GM19025 (cell line): Measurements from ENCODE around the gene PDE7B.
"Not testable (repeated sequence)": the region's sequence is repeated elsewhere in the genome, so short reads cannot be mapped to it uniquely, and the experiment has no call there.

Experiments used
- ATAC-seq: cut with Tn5 transposase; IDR thresholded peaks from one replicate; pipeline ENCODE4 v1.9.1; 2021; ENCODE audit warnings: mild to moderate bottlenecking, low read depth, moderate library complexity; ENCODE audit not compliant: unreplicated experiment

The PDE7B gene

DNA sequence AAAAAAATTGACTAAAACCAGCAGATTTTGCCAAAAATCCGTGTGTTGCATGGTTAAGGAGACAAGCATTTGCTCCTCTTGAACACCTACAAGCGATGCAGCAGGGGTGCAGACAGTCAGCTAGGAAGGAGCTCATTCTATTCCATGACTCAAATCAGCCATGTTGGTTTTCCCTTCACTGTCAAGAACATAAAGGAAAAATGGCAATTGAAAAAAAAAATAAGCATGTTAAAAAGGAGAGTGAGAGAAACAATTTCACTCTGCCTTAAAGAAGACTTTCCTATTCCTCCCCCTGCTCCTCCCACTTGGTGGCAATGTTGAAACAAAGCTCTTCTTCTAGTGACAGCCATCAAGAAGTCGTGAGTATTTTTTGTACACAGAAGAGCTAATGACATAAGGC is 283.2 kb downstream of the PDE7B start:
- ATAC-seq: no peak

DNA sequence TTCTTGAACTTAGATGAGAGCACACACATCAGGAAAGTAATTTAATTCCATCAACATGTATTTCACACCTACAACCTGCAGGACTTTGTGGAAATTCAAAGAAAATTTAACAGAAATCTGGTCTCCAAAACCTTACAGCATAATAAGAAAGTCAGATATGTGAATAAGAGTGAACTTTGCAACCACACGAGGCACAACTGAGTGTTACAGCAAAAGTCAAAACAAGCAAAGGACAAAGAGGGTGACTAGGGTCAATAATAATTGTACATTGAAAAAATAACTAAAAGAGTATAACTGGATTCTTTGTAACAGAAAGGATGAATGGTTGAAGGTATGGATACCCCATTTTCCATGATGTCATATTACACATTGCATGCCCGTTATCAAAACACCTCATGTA is 284.8 kb downstream of the PDE7B start:
- no peak for ATAC-seq

DNA sequence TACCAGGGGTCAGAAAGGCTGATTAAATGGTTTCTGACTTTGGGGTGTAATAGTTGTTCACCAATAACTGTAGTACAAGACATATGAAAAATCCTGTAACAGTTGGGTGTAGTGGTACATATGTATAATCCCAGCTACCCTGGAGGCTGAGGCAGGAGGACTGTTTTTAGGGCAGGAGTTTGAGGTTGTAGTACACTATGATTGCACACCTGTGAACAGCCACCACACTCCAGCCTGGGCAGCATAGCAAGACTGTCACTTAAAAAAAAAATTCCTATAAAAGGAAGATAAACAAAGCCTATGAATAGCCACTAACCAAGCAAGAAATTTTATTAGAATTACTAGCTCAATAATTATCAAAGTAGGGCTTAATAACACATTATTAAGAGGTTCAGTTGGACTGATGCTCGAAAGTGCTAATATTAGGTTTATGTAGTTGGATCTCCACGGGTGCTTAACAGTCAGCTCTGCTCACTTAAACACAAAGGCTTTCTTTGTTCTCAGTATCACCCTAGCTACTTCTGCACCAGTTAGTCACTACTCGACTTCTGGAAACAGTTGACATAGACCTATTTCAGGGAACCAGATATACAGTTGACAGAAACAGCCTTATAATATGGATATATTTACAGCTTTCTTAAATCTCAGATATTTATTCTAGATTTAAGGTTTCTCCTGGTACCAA is 285.6 kb downstream of the PDE7B start:
- no peak for ATAC-seq

DNA sequence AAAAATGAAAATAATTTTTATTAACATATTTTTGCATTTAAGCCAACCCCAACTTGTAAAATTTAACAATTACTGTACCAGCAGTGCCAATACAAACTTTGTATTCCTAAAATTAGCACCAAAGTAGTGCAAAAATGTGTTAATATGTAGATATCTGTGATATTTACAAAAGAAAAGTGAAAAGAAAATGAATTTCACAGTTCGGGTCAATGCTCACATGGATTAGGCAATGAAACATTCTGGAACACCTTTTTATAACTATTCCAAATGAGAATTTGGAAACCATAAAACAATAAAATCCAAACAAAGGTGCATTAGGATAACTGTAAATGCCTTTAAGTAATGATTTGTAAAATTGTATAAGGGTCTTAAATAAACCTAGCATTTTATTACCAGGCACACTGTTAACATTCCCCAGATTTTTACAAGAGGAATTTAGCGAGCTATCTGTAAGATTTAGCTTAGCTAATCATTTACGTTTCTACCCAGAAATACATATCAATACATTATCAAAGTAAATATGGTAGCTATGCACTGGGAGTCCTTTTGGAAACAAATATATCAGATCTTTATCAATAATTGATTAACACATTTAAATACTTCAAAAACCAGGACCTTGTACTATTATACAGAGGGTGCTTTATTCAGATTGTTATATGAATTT is 286.4 kb downstream of the PDE7B start:
- ATAC-seq: no peak

DNA sequence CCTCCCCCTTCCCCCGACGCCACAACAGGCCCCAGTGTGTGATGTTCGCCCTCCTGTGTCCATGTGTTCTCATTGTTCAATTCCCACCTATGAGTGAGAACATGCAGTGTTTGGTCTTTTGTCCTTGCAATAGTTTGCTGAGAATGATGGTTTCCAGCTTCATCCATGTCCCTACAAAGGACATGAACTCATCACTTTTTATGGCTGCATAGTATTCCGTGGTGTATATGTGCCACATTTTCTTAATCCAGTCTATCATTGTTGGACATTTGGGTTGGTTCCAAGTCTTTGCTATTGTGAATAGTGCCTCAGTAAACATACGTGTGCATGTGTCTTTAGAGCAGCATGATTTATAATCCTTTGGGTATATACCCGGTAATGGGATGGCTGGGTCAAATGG is 287.6 kb downstream of the PDE7B start:
- ATAC-seq: not testable (repeated sequence)

DNA sequence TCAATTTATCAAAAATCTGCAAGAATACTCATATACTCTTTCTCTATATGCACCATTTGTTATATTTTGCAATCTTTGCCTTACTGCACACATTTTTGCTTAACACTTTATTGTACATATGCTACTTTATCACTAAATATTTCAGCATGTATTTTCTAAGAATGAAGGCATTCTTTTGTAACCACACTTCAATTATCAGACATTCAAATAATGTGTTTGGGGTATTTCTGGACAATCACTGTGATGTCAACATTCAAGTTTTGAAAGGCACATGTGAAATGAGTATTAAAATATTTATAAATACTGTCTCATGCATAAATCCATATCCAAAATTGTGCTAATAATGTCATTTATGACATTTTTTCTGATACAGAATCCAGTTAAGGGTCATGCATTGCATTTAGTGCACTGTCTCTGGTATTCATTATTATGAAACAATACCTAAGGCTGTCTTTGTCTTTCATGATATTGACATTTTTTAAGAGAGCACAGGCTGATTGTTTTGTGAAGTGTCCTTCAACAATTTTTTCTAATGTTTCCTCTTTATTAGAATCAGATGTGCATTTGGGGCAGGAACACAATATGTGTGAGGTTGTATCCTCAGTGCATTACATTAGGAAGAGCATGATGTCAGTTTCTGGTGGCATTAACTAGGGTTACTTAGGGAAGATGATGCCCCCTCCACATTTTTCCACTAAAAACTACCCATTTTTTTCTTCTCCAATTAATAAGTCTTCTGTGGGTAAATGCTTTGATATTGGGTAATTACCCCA is 292.9 kb downstream of the PDE7B start:
- no peak for ATAC-seq

DNA sequence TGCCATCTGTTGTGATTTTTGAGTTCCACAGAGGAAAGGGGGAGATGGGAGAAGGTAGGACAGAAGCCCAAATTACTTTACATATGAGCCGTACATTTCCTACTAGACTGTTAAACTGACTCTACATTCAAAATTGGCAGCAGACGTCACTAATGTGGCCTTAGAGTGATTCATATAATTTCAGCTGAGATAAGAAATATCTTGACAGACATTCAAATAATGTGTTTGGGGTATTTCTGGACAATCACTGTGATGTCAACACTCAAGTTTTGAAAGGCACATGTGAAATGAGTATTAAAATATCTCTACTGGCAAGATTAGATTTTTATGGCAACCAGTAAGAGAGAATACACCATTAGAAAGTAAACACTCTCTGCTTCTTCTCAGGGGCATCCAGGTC is 294.6 kb downstream of the PDE7B start:
- no peak for ATAC-seq

DNA sequence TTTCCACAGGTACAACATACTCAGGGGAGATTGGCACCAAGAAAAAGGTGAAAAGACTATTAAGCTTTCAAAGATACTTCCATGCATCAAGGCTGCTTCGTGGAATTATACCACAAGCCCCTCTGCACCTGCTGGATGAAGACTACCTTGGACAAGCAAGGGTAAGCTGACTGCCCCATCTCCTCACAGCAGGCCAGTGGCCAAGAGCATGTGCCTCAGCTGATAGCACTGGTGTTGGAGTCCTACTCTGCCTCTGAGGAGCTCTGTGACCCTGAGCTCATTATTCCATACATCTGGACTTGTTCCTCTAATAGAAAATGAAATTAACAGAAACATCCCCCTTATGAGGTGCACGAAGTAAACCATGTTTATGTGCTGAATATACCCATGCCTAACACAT is 295.8 kb downstream of the PDE7B start:
- ATAC-seq: no peak

DNA sequence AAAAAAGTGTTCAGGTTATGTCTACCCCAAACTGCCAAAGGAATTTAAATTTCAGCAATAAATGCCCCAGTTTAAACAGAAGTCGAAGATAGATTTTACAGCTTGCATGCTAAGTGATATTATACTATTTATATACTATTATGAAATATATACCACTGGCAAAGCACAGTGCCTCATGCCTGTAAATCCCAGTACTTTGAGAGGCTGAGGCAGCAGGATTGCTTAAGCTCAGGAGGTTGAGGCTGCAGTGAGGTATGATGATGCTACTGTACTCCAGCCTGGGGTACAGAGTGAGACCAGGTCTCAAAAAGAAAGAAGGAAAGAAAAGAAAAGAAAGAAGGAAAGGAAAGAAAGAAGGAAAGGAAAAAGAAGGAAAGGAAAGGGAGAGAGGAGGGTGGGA is 296.6 kb downstream of the PDE7B start:
- ATAC-seq: no peak

DNA sequence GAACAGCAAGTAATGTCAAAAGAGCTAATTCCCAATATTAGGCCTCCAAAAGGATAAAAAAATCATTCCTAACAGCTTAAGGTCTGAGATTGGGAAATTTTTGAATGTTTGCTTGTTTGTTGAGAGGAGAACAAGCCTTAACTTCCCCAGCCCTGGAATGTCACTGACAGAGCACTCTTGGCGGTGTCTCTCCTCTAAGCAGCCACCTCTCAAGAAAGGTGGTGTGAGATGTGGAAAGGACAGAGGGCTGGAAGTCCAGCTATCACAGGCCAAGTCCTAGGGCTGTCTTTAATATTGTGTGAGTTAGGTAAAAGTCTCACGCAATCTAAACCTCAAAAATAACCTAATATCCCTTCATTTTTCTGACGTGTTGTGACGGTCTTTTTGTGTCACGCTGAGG is 297.0 kb downstream of the PDE7B start:
- no peak for ATAC-seq

DNA sequence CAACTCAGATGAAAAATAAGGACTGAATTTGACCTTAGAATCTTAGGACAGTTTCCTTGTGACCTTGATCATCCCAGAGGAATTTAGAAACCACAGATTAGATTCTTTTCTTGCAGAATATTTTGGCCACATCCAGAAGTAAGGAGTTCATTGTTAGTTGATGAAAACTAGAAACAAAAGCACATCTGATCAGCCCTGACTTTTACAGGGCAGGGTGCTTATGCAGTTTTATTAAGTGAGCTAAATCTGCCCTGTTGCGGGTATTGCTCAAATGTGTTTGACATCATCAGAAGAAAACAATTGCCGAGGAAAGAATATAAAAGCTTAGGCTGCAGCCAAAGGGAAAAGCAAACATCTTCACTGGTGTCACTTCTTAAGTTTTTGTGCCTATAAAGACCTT is 297.8 kb downstream of the PDE7B start:
- ATAC-seq: no peak

DNA sequence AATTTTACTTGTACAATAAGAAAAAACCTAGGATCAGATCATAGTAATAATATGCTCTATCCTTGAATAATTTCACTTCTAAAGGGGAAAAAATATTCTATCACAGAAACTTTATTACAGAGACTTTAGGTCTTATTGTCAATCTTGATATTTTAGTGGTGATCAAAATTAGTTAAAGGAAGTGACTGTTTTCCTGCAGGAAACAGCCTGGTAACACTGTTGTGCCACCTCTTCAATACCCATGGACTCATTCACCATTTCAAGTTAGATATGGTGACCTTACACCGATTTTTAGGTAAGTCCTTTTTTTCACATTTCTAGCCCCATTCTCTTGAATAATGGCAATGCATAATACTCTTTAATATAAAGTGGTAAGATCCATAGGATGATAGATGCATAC is 299.5 kb downstream of the PDE7B start:
- ATAC-seq: no peak

DNA sequence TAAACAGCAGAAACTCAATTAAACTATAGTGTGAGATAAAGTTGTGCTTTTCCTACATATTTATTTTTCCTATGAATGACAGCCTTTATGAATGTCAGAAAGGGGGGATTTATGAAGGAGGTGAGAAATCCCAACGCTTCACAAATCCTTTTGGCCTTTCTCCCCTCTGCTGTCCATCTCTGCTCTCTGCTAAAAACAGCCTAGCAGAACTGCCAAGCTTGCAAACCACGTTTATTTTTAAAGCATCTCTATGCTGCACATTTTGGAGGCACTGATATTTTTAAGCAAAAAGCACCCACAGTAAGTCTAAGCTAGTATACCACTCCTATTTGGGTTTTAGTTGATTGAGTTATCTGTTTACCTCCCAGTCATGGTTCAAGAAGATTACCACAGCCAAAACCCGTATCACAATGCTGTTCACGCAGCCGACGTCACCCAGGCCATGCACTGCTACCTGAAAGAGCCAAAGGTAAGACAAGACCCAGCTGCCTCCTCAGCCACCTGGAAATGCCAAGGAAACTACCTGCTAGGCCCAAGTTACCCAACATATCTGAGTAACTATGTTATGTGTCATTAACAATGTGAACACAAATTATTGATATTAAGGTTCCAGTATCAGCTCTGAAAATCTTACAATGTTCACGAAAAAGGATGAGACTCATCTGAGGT is 302.3 kb downstream of the PDE7B start:
- ATAC-seq: no peak

DNA sequence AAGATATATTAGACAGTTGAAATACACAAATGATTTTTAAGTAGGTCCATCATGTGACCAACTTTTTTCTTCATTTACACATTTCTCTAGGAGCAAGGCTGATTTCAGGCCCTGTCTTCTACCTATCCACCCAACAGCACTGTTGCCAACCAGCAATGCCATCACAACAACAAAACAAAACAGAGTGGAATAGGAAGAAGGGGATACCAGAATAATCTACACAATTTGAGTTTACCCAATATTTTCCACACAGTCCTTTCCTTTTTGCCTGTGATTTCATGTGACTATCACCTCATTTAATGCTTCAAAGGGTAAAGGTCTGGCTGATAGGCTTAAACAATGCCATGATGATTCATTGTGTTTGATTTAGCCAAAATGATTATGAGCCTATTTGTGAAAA is 303.7 kb downstream of the PDE7B start:
- no peak for ATAC-seq

DNA sequence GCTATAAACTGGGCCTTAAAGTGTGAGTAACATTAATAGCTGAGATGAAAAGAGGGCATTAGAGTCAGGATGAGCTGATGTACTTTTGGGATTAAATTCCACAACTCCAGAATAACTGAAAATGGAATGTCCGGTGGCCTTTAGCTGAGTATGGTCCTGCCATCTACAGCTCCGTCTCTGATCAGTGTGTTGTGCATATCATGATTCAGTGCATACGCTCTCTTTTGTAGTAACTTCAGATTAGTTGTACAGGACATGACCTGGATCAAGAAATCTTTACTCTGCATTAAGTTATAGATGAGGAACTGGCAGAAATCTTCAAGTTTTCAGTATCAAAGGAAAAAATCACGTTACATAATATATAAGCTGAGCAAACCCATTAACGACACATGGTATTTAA is 306.2 kb downstream of the PDE7B start:
- no peak for ATAC-seq

DNA sequence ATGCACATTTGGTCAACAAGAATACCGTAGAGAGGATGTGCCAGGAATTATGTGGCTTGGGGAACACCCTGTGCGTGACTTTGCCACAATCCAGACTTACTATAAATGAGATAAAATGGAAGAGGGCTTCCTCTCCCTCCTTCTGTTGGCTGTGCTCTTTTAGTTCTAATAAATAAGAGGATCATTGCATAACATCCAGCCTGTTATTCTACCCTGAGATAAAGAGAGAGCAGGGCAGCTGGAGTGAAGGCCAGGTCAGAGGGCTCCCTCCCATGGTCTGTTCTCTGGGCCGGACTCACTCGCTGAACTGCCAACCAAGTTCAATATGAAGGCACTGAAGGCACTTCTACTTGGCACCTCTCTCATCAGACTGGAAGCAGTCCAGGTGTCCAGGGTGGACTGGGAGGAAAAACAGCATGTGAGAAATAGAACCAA is 306.9 kb downstream of the PDE7B start:
- ATAC-seq: no peak

DNA sequence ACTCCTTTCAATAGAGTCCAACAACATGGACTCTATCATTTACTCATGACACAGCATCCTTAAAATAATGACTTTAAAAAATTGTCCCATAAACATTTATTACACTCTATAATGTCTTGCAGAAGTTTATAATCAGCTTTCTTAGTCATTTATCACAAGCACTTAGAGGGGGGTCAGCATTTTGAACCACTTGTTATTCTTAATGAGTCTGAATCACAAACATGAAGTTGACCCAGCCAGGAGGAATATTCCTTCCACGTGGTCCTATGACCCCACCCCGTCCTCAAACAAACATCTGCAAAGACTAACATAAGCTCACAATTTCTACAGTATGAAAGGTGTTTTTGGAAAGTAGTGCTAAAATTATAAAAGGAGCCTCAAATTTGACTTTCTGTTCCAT is 307.5 kb downstream of the PDE7B start:
- no peak for ATAC-seq

DNA sequence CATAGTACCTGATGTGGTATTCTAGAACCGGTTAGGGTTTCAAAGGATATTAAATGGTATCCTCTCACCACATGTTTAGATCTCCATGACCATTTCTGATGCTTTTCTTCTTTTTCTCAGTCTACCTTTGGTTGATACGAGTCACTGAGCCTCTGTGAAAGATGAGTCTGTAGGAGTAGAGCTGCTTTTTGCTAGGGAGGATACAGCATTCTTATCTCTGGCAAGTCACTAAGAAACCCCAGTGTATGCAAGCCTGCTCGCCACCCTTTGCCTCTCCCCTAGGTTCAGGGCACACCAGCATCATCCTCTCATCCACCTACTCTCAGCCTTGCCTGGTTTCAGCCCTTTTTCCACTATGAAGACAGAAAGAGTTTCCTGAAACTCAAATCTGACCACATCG is 308.7 kb downstream of the PDE7B start:
- ATAC-seq: no peak

DNA sequence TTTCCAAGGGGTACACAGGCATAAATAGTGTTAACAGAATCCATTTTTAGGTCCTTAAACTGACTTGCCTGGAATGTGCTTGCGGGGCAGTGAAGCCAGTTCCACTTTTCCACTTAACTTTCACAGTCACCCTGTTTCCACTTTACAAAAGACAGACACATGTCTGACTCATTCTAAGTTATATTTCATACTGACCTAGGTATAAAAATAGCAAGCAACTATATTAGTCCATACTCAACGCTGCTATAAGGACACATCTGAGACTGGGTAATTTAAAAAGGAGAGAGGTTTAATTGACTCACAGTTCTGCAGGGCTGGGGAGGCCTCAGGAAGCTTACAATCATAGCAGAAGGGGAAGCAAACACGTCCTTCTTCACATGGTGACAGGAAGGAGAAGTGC is 310.4 kb downstream of the PDE7B start:
- ATAC-seq: no peak

DNA sequence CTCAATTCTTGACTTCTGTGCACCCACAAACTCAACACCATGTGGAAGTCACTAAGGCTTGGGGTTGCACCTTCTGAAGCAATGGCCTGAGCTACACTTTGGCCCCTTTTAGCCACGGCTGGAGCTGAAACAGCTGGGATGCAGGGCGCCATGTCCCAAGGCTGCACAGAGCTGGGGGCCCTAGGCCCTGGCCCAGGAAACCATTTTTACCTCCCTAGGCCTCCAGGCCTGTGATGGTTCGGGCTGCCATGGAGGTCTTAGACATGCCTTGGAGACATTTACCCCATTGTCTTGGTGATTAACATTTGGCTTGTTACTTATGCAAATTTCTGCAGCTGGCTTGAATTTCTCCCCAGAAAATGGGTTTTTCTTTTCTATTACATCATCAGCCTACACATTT is 311.8 kb downstream of the PDE7B start:
- no peak for ATAC-seq

DNA sequence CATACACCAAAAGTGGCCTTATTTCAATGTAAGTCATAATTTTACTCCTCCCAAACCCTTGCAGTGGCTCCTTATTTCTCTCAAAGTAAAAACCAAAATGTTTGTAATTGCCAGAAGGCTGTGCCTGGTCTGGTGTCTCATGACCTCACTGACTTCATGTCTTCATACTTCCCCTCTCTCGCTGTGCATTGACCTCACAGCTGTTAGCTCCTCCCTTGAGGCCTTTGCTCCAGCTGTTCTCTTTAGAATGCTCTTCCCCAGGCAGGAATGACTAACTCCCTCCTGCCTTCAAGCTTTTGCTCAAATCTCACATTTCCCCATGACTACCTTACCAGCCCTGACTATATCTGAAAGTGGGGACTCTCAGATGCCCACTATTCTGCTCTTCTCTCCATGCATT is 315.3 kb downstream of the PDE7B start:
- ATAC-seq: no peak
